Fibroblast of pulmonary artery (primary cell): Measurements from ENCODE around the gene CELSR2.
A peak's percentile ranks its signal among the peaks of the same experiment; 100 is the strongest.

Experiments
- DNase-seq: peaks from one replicate; pipeline ENCODE4 v3.0.0-alpha.2; 2010; ENCODE audit warnings: low read depth
- H3K4me3 ChIP-seq: replicated peaks from 2 replicates; pipeline ENCODE4 v1.5.1; 2011; ENCODE audit warnings: low read depth, mild to moderate bottlenecking, control low read depth, low read length, moderate library complexity
- TF ChIP-seq, protein P1 (sequence below): IDR thresholded peaks from 2 replicates; pipeline ENCODE4 v1.5.1; 2011; ENCODE audit warnings: mild to moderate bottlenecking, control low read depth, low read length, inconsistent platforms; ENCODE audit errors: missing control alignments

CELSR2 gene

DNA sequence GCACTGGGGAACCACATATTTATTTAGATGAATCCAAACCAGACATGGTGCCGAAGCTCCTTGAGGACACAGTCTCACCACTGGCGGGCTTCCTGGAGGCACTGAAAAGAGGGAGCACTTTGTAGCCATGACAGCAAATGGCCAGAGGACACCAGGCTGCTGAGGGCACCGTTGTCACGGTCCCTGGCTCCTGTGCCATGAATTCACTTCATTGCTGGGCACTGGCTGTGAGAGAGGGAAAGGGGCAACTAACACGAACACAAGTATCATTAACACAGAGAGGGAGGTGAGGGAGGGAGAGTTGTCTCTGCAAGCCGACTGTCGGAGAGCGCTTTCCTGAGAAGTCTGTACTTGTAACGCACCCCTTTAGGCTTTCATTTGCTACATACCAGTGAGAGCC is 43.0 kb downstream of the CELSR2 start:
- no peak overlapping the region for H3K4me3 ChIP-seq
- TF ChIP-seq, protein P1, sequence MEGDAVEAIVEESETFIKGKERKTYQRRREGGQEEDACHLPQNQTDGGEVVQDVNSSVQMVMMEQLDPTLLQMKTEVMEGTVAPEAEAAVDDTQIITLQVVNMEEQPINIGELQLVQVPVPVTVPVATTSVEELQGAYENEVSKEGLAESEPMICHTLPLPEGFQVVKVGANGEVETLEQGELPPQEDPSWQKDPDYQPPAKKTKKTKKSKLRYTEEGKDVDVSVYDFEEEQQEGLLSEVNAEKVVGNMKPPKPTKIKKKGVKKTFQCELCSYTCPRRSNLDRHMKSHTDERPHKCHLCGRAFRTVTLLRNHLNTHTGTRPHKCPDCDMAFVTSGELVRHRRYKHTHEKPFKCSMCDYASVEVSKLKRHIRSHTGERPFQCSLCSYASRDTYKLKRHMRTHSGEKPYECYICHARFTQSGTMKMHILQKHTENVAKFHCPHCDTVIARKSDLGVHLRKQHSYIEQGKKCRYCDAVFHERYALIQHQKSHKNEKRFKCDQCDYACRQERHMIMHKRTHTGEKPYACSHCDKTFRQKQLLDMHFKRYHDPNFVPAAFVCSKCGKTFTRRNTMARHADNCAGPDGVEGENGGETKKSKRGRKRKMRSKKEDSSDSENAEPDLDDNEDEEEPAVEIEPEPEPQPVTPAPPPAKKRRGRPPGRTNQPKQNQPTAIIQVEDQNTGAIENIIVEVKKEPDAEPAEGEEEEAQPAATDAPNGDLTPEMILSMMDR: no peak
- no peak for DNase-seq

DNA sequence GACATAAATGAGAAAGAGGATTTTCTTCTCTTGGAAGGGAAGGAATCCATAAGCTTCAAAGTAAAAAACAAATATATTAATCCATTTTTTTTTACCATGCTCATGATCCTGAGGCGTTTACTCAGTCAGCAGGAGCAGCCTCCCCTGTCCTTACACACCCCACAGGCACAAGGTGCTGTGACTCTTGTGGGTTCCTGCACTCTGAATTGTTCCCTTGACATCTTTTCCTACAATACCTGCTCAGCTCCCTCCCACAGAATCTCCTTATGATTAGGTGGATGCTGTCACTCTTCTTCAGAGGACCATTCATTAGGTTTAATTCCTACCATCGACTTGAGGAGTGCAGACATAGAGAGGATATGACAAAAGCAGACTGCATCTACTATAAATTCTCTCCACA is 43.7 kb downstream of the CELSR2 start:
- no peak for DNase-seq
- no peak overlapping the region for H3K4me3 ChIP-seq
- TF ChIP-seq, protein P1: no peak

DNA sequence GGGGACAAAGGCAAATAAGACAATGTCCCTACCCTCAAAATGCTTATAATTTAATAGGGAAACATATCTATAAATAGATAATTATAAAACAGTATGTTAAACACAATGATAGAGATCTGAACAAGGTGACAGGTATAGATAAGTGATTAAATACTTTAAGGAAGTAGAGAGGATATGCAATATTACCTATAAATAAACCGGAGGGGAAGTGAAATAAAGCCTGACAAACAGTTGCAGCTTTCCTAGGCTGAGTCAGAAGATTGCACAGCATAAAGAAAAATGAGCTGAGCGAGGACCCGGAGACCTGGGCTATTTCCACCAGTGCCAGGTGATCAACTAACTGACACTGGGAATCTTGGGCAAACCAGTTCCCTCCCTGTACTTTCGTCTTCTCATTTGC is 45.1 kb downstream of the CELSR2 start:
- TF ChIP-seq, protein P1: no peak
- H3K4me3 ChIP-seq: no peak overlapping the region
- DNase-seq: no peak

DNA sequence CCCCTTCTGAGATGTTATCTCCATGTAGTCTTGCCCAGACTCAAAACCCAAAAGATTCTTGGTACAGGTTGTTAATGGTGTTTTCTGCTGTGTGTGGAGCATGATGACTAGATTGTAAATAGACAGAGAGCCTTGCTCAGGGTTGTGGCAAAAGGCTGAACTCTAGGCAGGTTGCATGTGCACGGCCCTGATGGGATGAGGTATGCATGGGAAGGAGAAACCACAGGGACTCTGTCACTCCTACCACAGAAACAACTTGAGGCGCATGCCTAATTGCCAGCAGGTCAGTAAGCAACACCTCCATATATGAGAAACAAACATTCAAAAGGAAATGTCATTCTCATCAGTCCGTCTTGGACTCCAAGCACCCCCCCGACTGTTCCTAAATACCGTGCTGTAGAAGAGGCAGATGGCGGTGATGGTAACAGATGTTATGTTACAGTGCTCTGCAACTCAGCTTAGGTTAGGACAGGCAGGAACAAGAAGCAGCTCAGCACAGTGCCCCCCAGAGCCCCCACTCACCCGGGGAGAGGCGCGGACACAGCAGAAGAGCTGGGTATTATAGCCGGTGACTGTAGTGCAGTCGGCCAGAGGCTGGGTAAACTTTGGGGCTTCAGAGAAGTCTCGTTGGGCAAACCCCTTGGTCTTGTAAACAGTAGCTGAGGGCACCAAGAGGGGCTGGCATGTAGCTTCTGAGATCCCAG is 46.5 kb downstream of the CELSR2 start:
- no peak for DNase-seq
- H3K4me3 ChIP-seq: no peak overlapping the region
- TF ChIP-seq, protein P1: no peak

DNA sequence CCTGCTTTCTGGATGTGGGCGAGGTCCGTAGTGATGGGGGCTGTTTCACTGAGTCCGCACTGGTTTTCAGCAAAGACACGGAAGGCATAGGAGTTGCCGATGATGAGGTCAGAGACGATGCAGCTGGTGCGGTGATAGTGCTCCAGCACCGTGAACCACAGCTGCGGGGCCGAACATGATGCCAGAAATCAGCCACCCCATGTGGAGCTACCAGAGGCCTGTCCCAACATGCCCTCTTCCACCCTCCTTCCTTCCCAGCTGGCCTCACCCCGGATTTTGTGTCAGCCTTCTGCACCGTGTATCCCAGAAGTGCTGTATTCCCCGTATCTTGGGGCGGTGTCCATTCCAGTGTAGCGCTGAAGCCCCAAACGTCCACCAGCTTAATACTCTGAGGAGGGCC is 47.4 kb downstream of the CELSR2 start:
- no peak overlapping the region for H3K4me3 ChIP-seq
- no peak for DNase-seq
- TF ChIP-seq, protein P1: no peak

DNA sequence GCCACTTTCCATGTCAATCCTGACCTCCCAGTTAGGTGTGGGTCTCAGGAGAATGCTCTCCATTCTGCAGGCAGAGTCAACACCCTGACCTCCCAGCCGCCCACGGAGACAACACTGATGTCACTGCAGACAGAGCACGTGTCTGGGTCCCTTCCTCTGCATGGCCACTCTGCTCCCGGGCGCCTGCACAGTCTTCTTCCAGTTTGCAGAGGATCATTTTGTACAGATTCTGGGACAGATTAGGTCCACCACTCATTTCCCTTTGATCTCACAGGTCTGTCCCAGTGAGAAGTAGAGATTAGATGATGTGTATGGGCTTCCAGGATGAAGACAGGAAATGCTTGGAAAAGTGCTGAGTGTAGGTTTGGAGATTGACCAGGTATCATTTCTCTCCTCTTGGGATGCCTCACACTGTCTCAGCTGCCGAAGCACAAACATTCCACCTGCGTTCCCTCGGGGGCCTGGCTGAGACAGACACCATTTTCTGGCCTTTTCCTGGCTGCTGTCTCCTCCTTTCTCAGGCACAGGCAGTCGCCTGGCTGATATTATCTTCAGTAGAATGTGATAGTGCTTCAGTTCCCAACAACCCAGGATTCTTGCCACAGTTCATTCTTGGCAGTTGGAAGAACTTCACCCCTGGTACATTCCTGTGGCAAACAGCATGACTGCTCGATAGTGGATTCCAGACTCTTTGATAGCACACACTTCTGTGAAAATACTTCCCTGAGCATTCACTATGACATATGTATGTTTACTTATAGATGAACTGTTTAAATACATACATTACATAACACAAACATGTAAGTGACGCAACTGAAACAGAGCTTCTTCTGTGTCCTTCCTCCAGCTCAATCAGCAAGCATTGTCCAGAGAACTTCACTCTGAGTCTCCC is 49.6 kb downstream of the CELSR2 start:
- H3K4me3 ChIP-seq: no peak overlapping the region
- TF ChIP-seq, protein P1: no peak
- peak; percentile 87 for DNase-seq
